Liver (tissue), 9 donors: ENCODE measurements around the gene TTC7B. TPM values are rescaled to one million over a fixed set of nuclear protein-coding genes. Genes with fewer than 3 reads are reported as not detected.

Experiments used
- DNase-seq: peaks from one replicate; pipeline ENCODE4 v3.0.0-alpha.2; 2017; ENCODE audit warnings: low spot score
- H3K27ac ChIP-seq, 2 donors: one replicate each; pipeline ENCODE4 v1.7.0; 2013; ENCODE audit warnings: inconsistent platforms in 2 of 2, low read length in 2 of 2, control low read depth in 1 of 2, low read depth in 1 of 2, mild to moderate bottlenecking in 1 of 2
- H3K27me3 ChIP-seq, 4 donors: one replicate each; pipeline versions ENCODE4 v1.6.1 to v1.7.0; 2013; ENCODE audit warnings: low read length in 3 of 4, inconsistent platforms in 1 of 4, mild to moderate bottlenecking in 1 of 4, moderate library complexity in 1 of 4; ENCODE audit not compliant: control insufficient read depth in 4 of 4, insufficient read depth in 4 of 4
- H3K36me3 ChIP-seq, 4 donors: one replicate each; pipeline versions ENCODE4 v1.6.1 to v1.7.0; 2013; ENCODE audit warnings: low read length in 3 of 4, mild to moderate bottlenecking in 3 of 4, low read depth in 1 of 4, moderate library complexity in 1 of 4; ENCODE audit not compliant: control insufficient read depth in 4 of 4, insufficient read depth in 3 of 4
- H3K4me1 ChIP-seq, 4 donors: one replicate each; pipeline versions ENCODE4 v1.6.1 to v1.7.0; 2013; ENCODE audit warnings: low read length in 3 of 4, mild to moderate bottlenecking in 3 of 4, moderate library complexity in 1 of 4; ENCODE audit not compliant: control insufficient read depth in 4 of 4, insufficient read depth in 4 of 4
- H3K4me3 ChIP-seq, 3 donors: one replicate each; pipeline versions ENCODE4 v1.6.1 to v1.7.0; 2013; ENCODE audit warnings: low read length in 3 of 3, control low read depth in 1 of 3, low read depth in 1 of 3, mild to moderate bottlenecking in 1 of 3
- H3K9ac ChIP-seq, 2 donors: one replicate each; pipeline ENCODE4 v1.7.0; 2013; ENCODE audit warnings: low read length in 2 of 2, mild to moderate bottlenecking in 2 of 2, moderate library complexity in 2 of 2, control low read depth in 1 of 2, low read depth in 1 of 2
- H3K9me3 ChIP-seq, 4 donors: one replicate each; pipeline versions ENCODE4 v1.6.1 to v1.7.0; 2013; ENCODE audit warnings: low read length in 3 of 4; ENCODE audit not compliant: control insufficient read depth in 4 of 4
- CTCF ChIP-seq: fragments of 150-350 bp; IDR thresholded peaks from 2 replicates; pipeline ENCODE4 v1.5.1; 2017; ENCODE audit warnings: improper control_type of control experiment, low read depth, low read length; ENCODE audit not compliant: missing input control
- EGR1 ChIP-seq, 2 donors: IDR thresholded peaks; 2 replicates each; pipeline ENCODE4 v1.6.1; 2016 to 2018; ENCODE audit warnings: antibody characterized with exemption in 2 of 2, low read depth in 2 of 2
- FOXA1 ChIP-seq: IDR thresholded peaks from 2 replicates; pipeline ENCODE4 v1.6.1; 2016; ENCODE audit warnings: antibody characterized with exemption
- FOXA2 ChIP-seq: IDR thresholded peaks from 2 replicates; pipeline ENCODE4 v1.6.1; 2016; ENCODE audit warnings: antibody characterized with exemption
- GABPA ChIP-seq, 2 donors: IDR thresholded peaks in 1 of 2; conservative IDR thresholded peaks in 1 of 2; 2 replicates each; pipeline ENCODE4 v1.6.1; 2016; ENCODE audit warnings: antibody characterized with exemption in 2 of 2, mild to moderate bottlenecking in 1 of 2, moderate library complexity in 1 of 2
- HNF4A ChIP-seq, 2 donors: conservative IDR thresholded peaks; 2 replicates each; pipeline ENCODE4 v1.6.1; 2016; ENCODE audit warnings: antibody characterized with exemption in 2 of 2, mild to moderate bottlenecking in 2 of 2
- HNF4G ChIP-seq: IDR thresholded peaks from 2 replicates; pipeline ENCODE4 v1.6.1; 2016; ENCODE audit warnings: antibody characterized with exemption
- JUND ChIP-seq, 2 donors: IDR thresholded peaks; 2 replicates each; pipeline ENCODE4 v1.6.1; 2016; ENCODE audit warnings: antibody characterized with exemption in 2 of 2
- NR2F2 ChIP-seq: IDR thresholded peaks from 2 replicates; pipeline ENCODE4 v1.6.1; 2016; ENCODE audit warnings: antibody characterized with exemption
- RAD21 ChIP-seq, 2 donors: IDR thresholded peaks; 2 replicates each; pipeline ENCODE4 v1.6.1; 2016; ENCODE audit warnings: antibody characterized with exemption in 2 of 2, mild to moderate bottlenecking in 2 of 2
- RXRA ChIP-seq, 2 donors: IDR thresholded peaks; 2 replicates each; pipeline ENCODE4 v1.6.1; 2017 to 2018; ENCODE audit warnings: antibody characterized with exemption in 2 of 2, mild to moderate bottlenecking in 1 of 2
- SP1 ChIP-seq: IDR thresholded peaks from 2 replicates; pipeline ENCODE4 v1.6.1; 2018; ENCODE audit warnings: antibody characterized with exemption, mild to moderate bottlenecking
- TAF1 ChIP-seq: conservative IDR thresholded peaks from 2 replicates; pipeline ENCODE4 v1.6.1; 2016; ENCODE audit warnings: antibody characterized with exemption, mild to moderate bottlenecking
- YY1 ChIP-seq: IDR thresholded peaks from 2 replicates; pipeline ENCODE4 v1.6.1; 2016; ENCODE audit warnings: antibody characterized with exemption, mild to moderate bottlenecking
- ZBTB33 ChIP-seq: IDR thresholded peaks from 2 replicates; pipeline ENCODE4 v1.6.1; 2016; ENCODE audit warnings: antibody characterized with exemption
- WGBS: extraction: QIAGEN DNeasy Blood & Tissue Kit; methylation state at CpG from one replicate; pipeline ENCODE4 v1.1.7; 2013; 5-methylcytosine and 5-hydroxymethylcytosine counted together
- polyA plus RNA-seq, 2 donors: library from polyadenylated mRNA; stranded (reverse) in 1 of 2; unstranded in 1 of 2; fragments of 200-250 nt in 1 of 2; fragments of >200 nt in 1 of 2; fragmentation: Nextera tagmentation in 1 of 2; extraction: Ambion mirVana in 1 of 2; gene quantifications; one replicate each; pipeline versions ENCODE4 v1.2.1 to v1.2.3, GENCODE V29; 2013 to 2015
- total RNA-seq, 2 donors: library from RNA; depleted of rRNA; stranded (reverse); fragments of >200 nt; gene quantifications; one replicate each; pipeline ENCODE4 v1.2.3, GENCODE V29; 2014
- TF ChIP-seq, protein P1 (sequence below): IDR thresholded peaks from 2 replicates; pipeline ENCODE4 v1.6.1; 2016; ENCODE audit warnings: antibody characterized with exemption
- TF ChIP-seq, protein P2 (sequence below): IDR thresholded peaks from 2 replicates; pipeline ENCODE4 v1.6.1; 2016; ENCODE audit warnings: antibody characterized with exemption
- donor health status: healthy.
- donor health status: healthy.
- donor health status: healthy.
- donor health status: healthy.
- donor health status: healthy.

TTC7B gene
- total and polyA plus RNA-seq, 4 donors: 9.1 to 31.0 (median 12.5) TPM

- 86% methylated on average over 18 of the region's 18 CpGs for WGBS
- H3K36me3 ChIP-seq: no peaks in the 10 kb centered on the region
- DNase-seq: no peak
- H3K27me3 ChIP-seq: no peaks in the 10 kb centered on the region
- no peaks in the 10 kb centered on the region for H3K9me3 ChIP-seq
- TF ChIP-seq EGR1 (IDR thresholded peaks at IDR 0.05; ENCODE audit: low read depth in 2 of 2): no peak
- TF ChIP-seq TAF1: no peak
- no peak for TF ChIP-seq HNF4G
- TF ChIP-seq SP1: no peak
- no peak for TF ChIP-seq HNF4A (conservative IDR thresholded peaks at IDR 0.05)
- TF ChIP-seq RXRA (IDR thresholded peaks at IDR 0.05): no peak
- TF ChIP-seq, protein P1, sequence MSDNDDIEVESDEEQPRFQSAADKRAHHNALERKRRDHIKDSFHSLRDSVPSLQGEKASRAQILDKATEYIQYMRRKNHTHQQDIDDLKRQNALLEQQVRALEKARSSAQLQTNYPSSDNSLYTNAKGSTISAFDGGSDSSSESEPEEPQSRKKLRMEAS: no peak
- no peak for TF ChIP-seq RAD21 (IDR thresholded peaks at IDR 0.05)
- TF ChIP-seq JUND (IDR thresholded peaks at IDR 0.05): no peak
- no peak for TF ChIP-seq ZBTB33
- TF ChIP-seq, protein P2, sequence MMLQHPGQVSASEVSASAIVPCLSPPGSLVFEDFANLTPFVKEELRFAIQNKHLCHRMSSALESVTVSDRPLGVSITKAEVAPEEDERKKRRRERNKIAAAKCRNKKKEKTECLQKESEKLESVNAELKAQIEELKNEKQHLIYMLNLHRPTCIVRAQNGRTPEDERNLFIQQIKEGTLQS: no peak
- no peak for TF ChIP-seq YY1
- no peak for TF ChIP-seq FOXA1
- no peak for TF ChIP-seq FOXA2
- no peak for TF ChIP-seq GABPA (IDR thresholded peaks at IDR 0.05 in 1 of 2, conservative IDR thresholded peaks at IDR 0.05 in 1 of 2)
- TF ChIP-seq CTCF: no peak
- no peak overlapping the region for H3K4me3 ChIP-seq
- H3K4me1 ChIP-seq: peaks cover 18 to 29% (median 23%) of the 10 kb centered on the region in 4 donors
- H3K27ac ChIP-seq: peak overlapping the region; percentile 1 to 16
- H3K9ac ChIP-seq: no peak overlapping the region
These were observed 11.7 kb downstream of the TTC7B start for GRCh38 chr14:90804292-90805083.

DNA sequence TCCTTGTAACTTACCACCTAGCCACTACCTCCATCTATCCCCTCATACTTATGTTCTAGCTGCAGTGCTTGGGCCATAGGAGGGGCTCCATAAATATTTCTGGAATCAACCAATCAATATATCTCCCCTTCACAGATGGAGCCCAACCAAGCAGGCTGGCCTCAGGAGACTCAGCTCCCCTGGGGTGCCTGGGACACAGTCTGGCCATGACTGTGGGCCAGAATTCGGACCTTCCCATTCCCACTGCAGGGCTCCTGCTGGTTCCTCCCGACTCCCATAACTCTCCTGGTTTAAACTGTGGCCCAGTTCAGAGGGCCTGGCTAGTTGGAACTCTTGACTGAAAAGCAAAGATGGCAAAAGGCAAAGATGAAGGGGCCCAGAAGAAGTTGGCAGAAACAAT is 13.0 kb downstream of the TTC7B start:
- no peak overlapping the region for H3K4me3 ChIP-seq
- peak overlapping the region in 1 of 2 donors; percentile 23 for H3K27ac ChIP-seq
- H3K9ac ChIP-seq: no peak overlapping the region
- no peaks in the 10 kb centered on the region for H3K36me3 ChIP-seq
- no peak for DNase-seq
- H3K9me3 ChIP-seq: no peaks in the 10 kb centered on the region
- TF ChIP-seq HNF4G (no peak), GABPA (IDR thresholded peaks at IDR 0.05 in 1 of 2, conservative IDR thresholded peaks at IDR 0.05 in 1 of 2) (no peak), SP1 (no peak), RXRA (IDR thresholded peaks at IDR 0.05) (no peak), NR2F2 (no peak), HNF4A (conservative IDR thresholded peaks at IDR 0.05) (no peak), FOXA2 (no peak), EGR1 (IDR thresholded peaks at IDR 0.05; ENCODE audit: low read depth in 2 of 2) (no peak), RAD21 (IDR thresholded peaks at IDR 0.05) (no peak), FOXA1 (no peak), TAF1 (no peak), ZBTB33 (no peak)
- TF ChIP-seq, protein P2: no peak
- TF ChIP-seq, protein P1: no peak
- H3K27me3 ChIP-seq: no peaks in the 10 kb centered on the region
- H3K4me1 ChIP-seq: peaks cover 5 to 17% (median 11%) of the 10 kb centered on the region in 4 donors
- WGBS: 89% methylated on average over 2 of the region's 2 CpGs
